ENCODE measurements around the gene IGFL1. TPM values are rescaled to one million over a fixed set of nuclear protein-coding genes. Genes with fewer than 3 reads are reported as not detected.
"Not testable (repeated sequence)": the region's sequence is repeated elsewhere in the genome, so short reads cannot be mapped to it uniquely, and the experiment has no call there.

Gene IGFL1
- total RNA-seq, 1 experiment from 2014 or later = not detected

DNA sequence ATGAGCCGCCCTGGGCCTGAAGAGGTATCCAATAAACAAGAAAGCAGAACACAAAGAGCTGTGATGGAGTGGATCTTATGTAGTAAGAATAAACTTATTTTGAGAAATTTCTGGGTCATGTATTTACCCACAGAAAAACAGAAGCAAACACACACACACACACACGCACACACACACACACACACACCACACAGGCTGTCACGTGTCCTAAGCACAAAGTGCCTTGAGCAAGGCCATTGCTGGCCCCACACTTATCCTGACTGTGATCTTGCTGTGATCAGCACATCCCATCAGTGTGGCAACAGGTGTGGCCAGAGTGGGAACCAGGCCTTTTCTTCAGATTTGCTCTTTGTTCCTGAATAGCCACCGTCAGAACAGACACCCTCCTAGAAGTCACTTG is 4.3 kb downstream of the IGFL1 start:
- not testable (repeated sequence) for DNase-seq; H3K27me3 ChIP-seq (ENCODE audit: low read length); H3K4me1 ChIP-seq (ENCODE audit: low read length)

DNA sequence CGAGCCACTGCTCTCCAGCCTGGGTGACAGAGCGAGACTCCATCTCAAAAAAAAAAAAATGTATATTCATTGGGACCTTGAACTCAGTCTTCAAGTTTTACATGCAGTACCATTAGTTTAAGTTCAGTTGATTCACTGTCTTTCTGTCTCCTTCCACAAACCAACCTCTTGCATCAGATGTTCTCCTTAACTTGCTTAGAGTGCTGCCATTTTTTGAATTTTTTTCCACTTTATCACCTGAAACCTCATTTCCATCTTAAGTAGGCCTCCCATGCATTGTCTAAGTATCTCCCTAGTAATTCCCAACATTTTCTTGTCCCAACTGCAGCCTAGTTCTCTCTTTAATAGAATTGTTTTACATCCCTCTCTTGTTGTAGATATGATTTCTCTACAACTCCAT is 8.6 kb downstream of the IGFL1 start:
- H3K9ac ChIP-seq (ENCODE audit: low read length); H3K9me3 ChIP-seq (ENCODE audit: low read length); DNase-seq: not testable (repeated sequence)

More for the DNA sequence above, 4.3 kb downstream of the IGFL1 start:
- H4K20me1 ChIP-seq (ENCODE audit: insufficient read depth, low read depth, low read length); H3K9me3 ChIP-seq (ENCODE audit: low read length); H2AFZ ChIP-seq (ENCODE audit: low read length); H3K9ac ChIP-seq (ENCODE audit: low read length); H3K4me2 ChIP-seq (ENCODE audit: low read depth, low read length, poor library complexity, severe bottlenecking); H3K79me2 ChIP-seq (ENCODE audit: low read length); H3K4me3 ChIP-seq (ENCODE audit: low read length); H3K9me2 ChIP-seq (replicated peaks; ENCODE audit: insufficient read depth, low read length); H3K36me3 ChIP-seq (ENCODE audit: insufficient read depth, low read length); H3K27ac ChIP-seq (ENCODE audit: low read length): not testable (repeated sequence)

DNA sequence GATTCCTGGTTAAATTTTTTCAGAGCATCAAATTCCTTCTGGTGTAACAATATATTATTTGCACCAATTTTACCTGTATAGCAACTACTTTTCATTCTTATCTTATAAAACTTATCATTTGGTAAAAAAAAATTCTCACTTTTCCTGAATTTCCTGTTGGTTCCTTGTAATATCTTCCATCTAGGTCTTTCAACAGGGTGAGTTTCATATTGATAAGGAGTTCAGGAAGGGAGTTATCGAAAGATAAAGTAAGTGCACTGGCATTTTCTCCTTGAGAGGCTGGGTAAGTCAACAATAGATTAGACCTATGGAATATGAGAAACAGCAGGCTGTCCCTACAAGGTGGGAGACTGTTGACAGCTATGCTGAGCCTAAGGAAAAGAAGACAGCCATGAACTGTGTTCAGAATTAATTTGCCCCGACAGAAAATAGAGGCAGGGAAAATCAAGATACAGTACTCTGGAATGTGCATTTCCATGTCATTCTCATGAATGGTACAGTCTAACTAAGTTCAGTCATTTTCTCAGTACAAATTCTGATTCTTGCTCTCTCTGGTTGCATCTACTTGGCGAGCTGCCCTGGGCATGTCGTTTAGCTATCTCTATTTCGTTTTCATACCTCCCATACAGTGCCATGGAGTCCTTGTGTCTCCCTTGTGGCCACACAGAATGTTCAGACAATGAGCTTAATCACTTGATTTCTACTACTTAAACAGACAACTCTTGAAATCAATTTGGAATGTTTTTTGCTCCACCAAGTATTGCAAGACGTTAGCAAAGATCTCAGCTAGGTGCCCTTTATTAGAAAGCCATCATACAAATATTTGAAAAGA is 9.9 kb downstream of the IGFL1 start:
- Histone ChIP-seq H3K4me1 (ENCODE audit: low read length) (no peaks in the 10 kb centered on the region), H3K4me3 (ENCODE audit: low read length) (no peak overlapping the region), H3K9me2 (replicated peaks; ENCODE audit: insufficient read depth, low read length) (no peaks in the 10 kb centered on the region), H3K27me3 (ENCODE audit: low read length) (no peaks in the 10 kb centered on the region), H3K79me2 (ENCODE audit: low read length) (no peaks in the 10 kb centered on the region), H3K36me3 (ENCODE audit: insufficient read depth, low read length) (no peaks in the 10 kb centered on the region), H3K4me2 (ENCODE audit: low read depth, low read length, poor library complexity, severe bottlenecking) (no peak overlapping the region), H4K20me1 (ENCODE audit: insufficient read depth, low read depth, low read length) (no peaks in the 10 kb centered on the region), H2AFZ (ENCODE audit: low read length) (no peak overlapping the region), H3K9me3 (ENCODE audit: low read length) (no peaks in the 10 kb centered on the region), H3K27ac (ENCODE audit: low read length) (no peak overlapping the region), H3K9ac (ENCODE audit: low read length) (no peak overlapping the region)
- no peak for DNase-seq

More for the DNA sequence above, 8.6 kb downstream of the IGFL1 start:
- not testable (repeated sequence) for H3K4me2 ChIP-seq (ENCODE audit: low read depth, low read length, poor library complexity, severe bottlenecking); H4K20me1 ChIP-seq (ENCODE audit: insufficient read depth, low read depth, low read length); H3K36me3 ChIP-seq (ENCODE audit: insufficient read depth, low read length); H2AFZ ChIP-seq (ENCODE audit: low read length); H3K4me3 ChIP-seq (ENCODE audit: low read length); H3K9me2 ChIP-seq (replicated peaks; ENCODE audit: insufficient read depth, low read length); H3K27me3 ChIP-seq (ENCODE audit: low read length); H3K79me2 ChIP-seq (ENCODE audit: low read length); H3K4me1 ChIP-seq (ENCODE audit: low read length); H3K27ac ChIP-seq (ENCODE audit: low read length)

DNA sequence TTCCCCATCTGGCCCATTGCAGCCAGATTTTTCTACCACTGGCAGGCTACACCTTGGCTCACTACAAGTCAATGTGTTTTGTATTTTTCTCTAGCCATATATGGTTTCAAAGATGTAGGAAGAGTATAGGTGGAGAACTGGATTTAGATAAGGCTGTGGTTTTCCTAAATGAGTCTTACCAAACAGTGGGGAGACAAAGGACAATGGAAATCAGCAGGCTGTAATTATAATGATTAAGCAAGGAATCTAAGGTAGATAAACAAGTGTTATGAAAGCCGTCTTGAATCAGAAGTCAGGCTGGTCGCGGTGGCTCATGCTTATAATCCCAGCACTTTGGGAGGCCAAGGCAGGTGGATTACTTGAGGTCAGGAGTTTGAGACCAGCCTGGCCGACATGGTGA is 11.2 kb downstream of the IGFL1 start:
- Histone ChIP-seq H3K27ac (ENCODE audit: low read length) (no peak overlapping the region), H3K4me1 (ENCODE audit: low read length) (no peaks in the 10 kb centered on the region), H3K4me3 (ENCODE audit: low read length) (no peak overlapping the region), H3K27me3 (ENCODE audit: low read length) (no peaks in the 10 kb centered on the region), H3K79me2 (ENCODE audit: low read length) (no peaks in the 10 kb centered on the region), H3K9ac (ENCODE audit: low read length) (no peak overlapping the region), H4K20me1 (ENCODE audit: insufficient read depth, low read depth, low read length) (no peaks in the 10 kb centered on the region), H2AFZ (ENCODE audit: low read length) (no peak overlapping the region), H3K9me3 (ENCODE audit: low read length) (no peaks in the 10 kb centered on the region), H3K9me2 (replicated peaks; ENCODE audit: insufficient read depth, low read length) (no peaks in the 10 kb centered on the region), H3K36me3 (ENCODE audit: insufficient read depth, low read length) (no peaks in the 10 kb centered on the region), H3K4me2 (ENCODE audit: low read depth, low read length, poor library complexity, severe bottlenecking) (no peak overlapping the region)
- DNase-seq = no peak

DNA sequence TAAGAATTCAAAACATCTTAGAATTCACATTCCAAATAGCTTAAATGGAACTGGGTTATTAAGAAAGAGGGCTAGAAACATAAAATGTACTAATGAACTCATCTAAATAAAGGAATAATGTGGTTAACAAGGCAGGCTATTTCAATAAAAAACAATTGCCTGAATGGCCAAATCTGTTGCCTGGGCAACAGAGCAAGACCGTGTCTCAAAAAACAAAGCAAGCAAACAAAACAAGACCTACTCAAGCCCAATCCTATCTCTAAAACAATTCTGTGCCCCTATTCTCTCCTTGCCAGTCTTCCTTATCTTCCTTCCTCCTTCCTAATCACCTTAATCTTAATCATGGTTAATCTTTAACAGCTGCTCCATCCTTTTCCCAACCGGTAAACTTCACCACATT is 12.1 kb downstream of the IGFL1 start:
- H2AFZ ChIP-seq (ENCODE audit: low read length) = no peak overlapping the region
- H3K4me2 ChIP-seq (ENCODE audit: low read depth, low read length, poor library complexity, severe bottlenecking) = no peak overlapping the region
- no peak for DNase-seq
- no peaks in the 10 kb centered on the region for H3K4me1 ChIP-seq (ENCODE audit: low read length)
- no peak overlapping the region for H3K9ac ChIP-seq (ENCODE audit: low read length)
- no peaks in the 10 kb centered on the region for H3K9me2 ChIP-seq (replicated peaks; ENCODE audit: insufficient read depth, low read length)
- no peaks in the 10 kb centered on the region for H3K9me3 ChIP-seq (ENCODE audit: low read length)
- no peak overlapping the region for H3K27ac ChIP-seq (ENCODE audit: low read length)
- no peak overlapping the region for H3K4me3 ChIP-seq (ENCODE audit: low read length)
- no peaks in the 10 kb centered on the region for H3K79me2 ChIP-seq (ENCODE audit: low read length)
- no peaks in the 10 kb centered on the region for H3K27me3 ChIP-seq (ENCODE audit: low read length)
- H3K36me3 ChIP-seq (ENCODE audit: insufficient read depth, low read length) = no peaks in the 10 kb centered on the region
- H4K20me1 ChIP-seq (ENCODE audit: insufficient read depth, low read depth, low read length) = no peaks in the 10 kb centered on the region

DNA sequence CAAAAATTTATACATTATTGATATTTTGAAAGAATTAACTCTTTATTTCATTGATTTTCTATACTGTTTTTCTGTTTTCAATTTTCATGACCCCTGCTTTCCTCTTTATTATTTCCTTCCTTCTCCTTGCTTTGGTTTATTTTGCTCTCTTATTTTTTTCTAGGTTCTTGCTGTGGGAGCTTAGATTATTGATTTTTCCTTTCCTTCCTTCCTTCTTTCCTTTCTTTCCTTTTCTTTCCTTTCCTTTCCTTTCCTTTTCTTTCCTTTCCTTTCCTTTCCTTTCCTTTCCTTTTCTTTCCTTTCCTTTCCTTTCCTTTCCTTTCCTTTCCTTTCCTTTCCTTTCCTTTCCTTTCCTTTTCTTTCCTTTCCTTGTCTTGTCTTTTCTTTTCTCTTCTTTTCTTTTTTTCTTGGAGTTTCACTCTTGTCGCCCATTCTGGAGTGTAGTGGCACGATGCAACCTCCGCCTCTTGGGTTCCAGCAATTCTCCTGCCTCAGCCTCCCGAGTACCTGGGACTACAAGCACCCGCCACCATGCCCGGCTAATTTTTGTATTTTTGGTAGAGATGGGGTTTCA is 13.6 kb downstream of the IGFL1 start:
- H3K9ac ChIP-seq (ENCODE audit: low read length); H3K27ac ChIP-seq (ENCODE audit: low read length); H3K4me2 ChIP-seq (ENCODE audit: low read depth, low read length, poor library complexity, severe bottlenecking); H2AFZ ChIP-seq (ENCODE audit: low read length); H3K27me3 ChIP-seq (ENCODE audit: low read length); DNase-seq; H3K79me2 ChIP-seq (ENCODE audit: low read length); H3K9me3 ChIP-seq (ENCODE audit: low read length); H3K9me2 ChIP-seq (replicated peaks; ENCODE audit: insufficient read depth, low read length); H3K4me3 ChIP-seq (ENCODE audit: low read length); H4K20me1 ChIP-seq (ENCODE audit: insufficient read depth, low read depth, low read length); H3K36me3 ChIP-seq (ENCODE audit: insufficient read depth, low read length); H3K4me1 ChIP-seq (ENCODE audit: low read length): not testable (repeated sequence)

DNA sequence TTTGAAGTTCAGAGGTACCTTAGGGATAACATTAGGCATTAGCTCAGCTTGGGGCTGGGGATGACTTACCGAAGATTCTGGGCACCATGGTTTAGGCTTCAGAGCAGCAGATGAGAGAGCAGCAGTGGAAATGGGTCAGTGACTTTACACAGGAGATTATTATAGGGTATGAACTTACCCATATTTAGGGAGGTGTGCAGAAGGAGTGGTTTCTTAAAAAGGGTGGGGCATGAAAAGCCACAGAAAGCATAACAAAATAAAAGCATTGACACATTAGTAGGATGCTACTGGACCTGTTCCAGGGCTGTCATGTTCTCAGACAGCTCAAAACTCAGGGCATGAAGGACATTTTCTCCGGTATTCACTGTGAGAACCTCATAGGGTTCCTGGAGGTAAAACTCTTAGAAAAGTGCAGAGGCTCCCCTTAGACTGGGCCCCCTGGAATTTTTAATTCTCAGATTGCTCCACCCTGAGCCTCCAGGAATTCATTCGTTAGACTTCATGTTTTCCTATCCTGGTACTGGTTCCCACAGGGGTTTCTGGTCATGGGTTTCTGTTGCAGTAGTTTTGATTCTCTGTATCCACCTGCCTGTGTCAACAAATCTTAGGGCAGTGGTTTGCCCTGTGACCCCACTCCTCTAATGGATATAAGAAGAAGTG is 20.7 kb downstream of the IGFL1 start:
- no peak for DNase-seq
- no peak overlapping the region for H3K4me2 ChIP-seq (ENCODE audit: low read depth, low read length, poor library complexity, severe bottlenecking)

DNA sequence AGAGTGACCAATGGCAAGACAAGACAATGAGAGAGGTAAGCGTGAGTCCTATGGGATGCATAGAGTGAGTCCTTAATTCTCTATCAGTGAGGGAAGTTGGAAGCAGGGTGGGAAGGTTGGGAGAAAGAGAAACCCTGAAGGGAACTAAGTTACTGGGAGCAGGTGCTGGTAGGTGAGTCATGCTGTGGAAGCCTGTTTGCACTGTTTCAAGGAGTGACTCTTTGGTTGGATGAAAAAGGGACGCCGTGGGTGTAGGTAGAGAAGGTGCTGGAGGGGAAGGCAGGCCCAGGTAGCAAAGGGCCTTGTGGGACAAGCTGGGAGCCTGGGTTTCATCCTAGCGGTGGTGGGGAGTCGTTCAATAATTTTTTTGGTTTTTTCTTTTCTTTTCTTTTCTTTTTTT is 21.9 kb downstream of the IGFL1 start:
- H3K4me3 ChIP-seq (ENCODE audit: low read length) = no peak overlapping the region
- no peak overlapping the region for H2AFZ ChIP-seq (ENCODE audit: low read length)
- H3K27ac ChIP-seq (ENCODE audit: low read length) = no peak overlapping the region
- H3K9me2 ChIP-seq (replicated peaks; ENCODE audit: insufficient read depth, low read length) = no peaks in the 10 kb centered on the region
- H3K36me3 ChIP-seq (ENCODE audit: insufficient read depth, low read length) = no peaks in the 10 kb centered on the region
- no peak overlapping the region for H3K9ac ChIP-seq (ENCODE audit: low read length)
- H3K9me3 ChIP-seq (ENCODE audit: low read length) = no peaks in the 10 kb centered on the region
- no peak overlapping the region for H3K4me2 ChIP-seq (ENCODE audit: low read depth, low read length, poor library complexity, severe bottlenecking)
- no peaks in the 10 kb centered on the region for H4K20me1 ChIP-seq (ENCODE audit: insufficient read depth, low read depth, low read length)
- no peak for DNase-seq
- no peaks in the 10 kb centered on the region for H3K79me2 ChIP-seq (ENCODE audit: low read length)
- H3K4me1 ChIP-seq (ENCODE audit: low read length) = no peaks in the 10 kb centered on the region
- H3K27me3 ChIP-seq (ENCODE audit: low read length) = no peaks in the 10 kb centered on the region

More for the DNA sequence above, 20.7 kb downstream of the IGFL1 start:
- Histone ChIP-seq H3K27me3 (ENCODE audit: low read length) (no peaks in the 10 kb centered on the region), H4K20me1 (ENCODE audit: insufficient read depth, low read depth, low read length) (no peaks in the 10 kb centered on the region), H3K9me3 (ENCODE audit: low read length) (no peaks in the 10 kb centered on the region), H3K4me3 (ENCODE audit: low read length) (no peak overlapping the region), H3K36me3 (ENCODE audit: insufficient read depth, low read length) (no peaks in the 10 kb centered on the region), H2AFZ (ENCODE audit: low read length) (no peak overlapping the region), H3K4me1 (ENCODE audit: low read length) (no peaks in the 10 kb centered on the region), H3K27ac (ENCODE audit: low read length) (no peak overlapping the region), H3K79me2 (ENCODE audit: low read length) (no peaks in the 10 kb centered on the region), H3K9me2 (replicated peaks; ENCODE audit: insufficient read depth, low read length) (no peaks in the 10 kb centered on the region), H3K9ac (ENCODE audit: low read length) (no peak overlapping the region)
